MM.1S (cell line): ENCODE measurements around the gene FAM114A1.

Experiments
- DNase-seq: peaks from one replicate; pipeline ENCODE4 v3.0.0-alpha.2; 2015
- H2AFZ ChIP-seq: fragments of 300-600 bp; sonication (generic); 2 replicates; pipeline ENCODE4 v1.6.0; 2016; ENCODE audit warnings: antibody characterized with exemption, low read length
- H3F3A ChIP-seq: fragments of 300-600 bp; sonication (generic); 2 replicates; pipeline ENCODE4 v1.6.1; 2016; ENCODE audit warnings: mild to moderate bottlenecking, antibody characterized with exemption, low read length, moderate library complexity, mixed read lengths; ENCODE audit not compliant: insufficient read depth
- H3K27ac ChIP-seq: fragments of 300-600 bp; sonication (generic); 2 replicates; pipeline ENCODE4 v1.5.1; 2016; ENCODE audit warnings: mild to moderate bottlenecking, low read length
- H3K27me3 ChIP-seq: fragments of 300-600 bp; sonication (generic); replicated peaks from 2 replicates; pipeline ENCODE4 v1.6.0; 2016; ENCODE audit warnings: low read length; ENCODE audit not compliant: insufficient read depth
- H3K36me3 ChIP-seq: fragments of 300-600 bp; sonication (generic); replicated peaks from 2 replicates; pipeline ENCODE4 v1.6.1; 2016; ENCODE audit warnings: mild to moderate bottlenecking, low read length, mixed read lengths; ENCODE audit not compliant: insufficient read depth
- H3K4me1 ChIP-seq: fragments of 300-600 bp; sonication (generic); 2 replicates; pipeline ENCODE4 v1.6.1; 2016; ENCODE audit warnings: low read length, mixed read lengths
- H3K4me2 ChIP-seq: fragments of 300-600 bp; sonication (generic); 2 replicates; pipeline ENCODE4 v1.6.0; 2016; ENCODE audit warnings: low read depth, low read length
- H3K4me3 ChIP-seq: fragments of 300-600 bp; sonication (generic); 2 replicates; pipeline ENCODE4 v1.5.1; 2016; ENCODE audit warnings: low read length, mixed read lengths
- H3K79me2 ChIP-seq: fragments of 300-600 bp; sonication (generic); 2 replicates; pipeline ENCODE4 v1.6.1; 2016; ENCODE audit warnings: mixed run types, low read length, mixed read lengths
- H3K9ac ChIP-seq: fragments of 300-600 bp; sonication (generic); 2 replicates; pipeline ENCODE4 v1.6.1; 2016; ENCODE audit warnings: low read length, mixed read lengths
- H3K9me2 ChIP-seq: fragments of 300-600 bp; sonication (generic); replicated peaks from 2 replicates; pipeline ENCODE4 v1.6.1; 2016; ENCODE audit warnings: mild to moderate bottlenecking, low read length, mixed read lengths; ENCODE audit not compliant: insufficient read depth
- H3K9me3 ChIP-seq: fragments of 300-600 bp; sonication (generic); replicated peaks from 2 replicates; pipeline ENCODE4 v1.6.1; 2016; ENCODE audit warnings: mild to moderate bottlenecking, low read length, mixed read lengths; ENCODE audit not compliant: insufficient read depth
- H4K20me1 ChIP-seq: fragments of 300-600 bp; sonication (generic); 2 replicates; pipeline ENCODE4 v1.6.1; 2016; ENCODE audit warnings: mild to moderate bottlenecking, low read length, moderate library complexity, mixed read lengths; ENCODE audit not compliant: insufficient read depth
- CTCF ChIP-seq: fragments of 300-600 bp; sonication (generic); IDR thresholded peaks from 2 replicates; pipeline ENCODE4 v1.5.1; 2016; ENCODE audit warnings: antibody characterized with exemption, low read length, mixed read lengths
- EZH2 ChIP-seq: fragments of 300-600 bp; sonication (generic); optimal IDR thresholded peaks from 2 replicates; pipeline ENCODE3; 2017; ENCODE audit warnings: low read depth, mild to moderate bottlenecking, antibody characterized with exemption, low read length, mixed read lengths
- EZH2phosphoT487 ChIP-seq: fragments of 300-600 bp; sonication (generic); IDR thresholded peaks from 2 replicates; pipeline ENCODE4 v1.6.1; 2018; ENCODE audit warnings: antibody characterized with exemption, low read length

FAM114A1 gene

GRCh38 chr4:38924353-38924752 lies 56.7 kb downstream of the FAM114A1 start:
- Histone ChIP-seq H3K9me3 (no peaks in the 10 kb centered on the region), H3K9me2 (no peaks in the 10 kb centered on the region), H3F3A (no peaks in the 10 kb centered on the region), H3K4me1 (no peaks in the 10 kb centered on the region), H3K4me3 (no peak overlapping the region), H3K27ac (no peak overlapping the region), H3K9ac (no peak overlapping the region), H3K79me2 (no peaks in the 10 kb centered on the region), H3K27me3 (no peaks in the 10 kb centered on the region), H2AFZ (no peak overlapping the region), H4K20me1 (no peaks in the 10 kb centered on the region), H3K36me3 (no peaks in the 10 kb centered on the region), H3K4me2 (no peak overlapping the region)
- TF ChIP-seq EZH2phosphoT487 (no peak), CTCF (no peak), EZH2 (no peak)
- DNase-seq: no peak

GRCh38 chr4:38925492-38926413 lies 58.1 kb downstream of the FAM114A1 start:
- H3K4me2 ChIP-seq: no peak overlapping the region
- H3K9ac ChIP-seq: no peak overlapping the region
- TF ChIP-seq EZH2phosphoT487: no peak
- no peak for TF ChIP-seq EZH2
- TF ChIP-seq CTCF: no peak
- H3K79me2 ChIP-seq: no peaks in the 10 kb centered on the region
- no peaks in the 10 kb centered on the region for H3K27me3 ChIP-seq
- no peaks in the 10 kb centered on the region for H3K4me1 ChIP-seq
- no peaks in the 10 kb centered on the region for H3F3A ChIP-seq
- H3K4me3 ChIP-seq: no peak overlapping the region
- no peaks in the 10 kb centered on the region for H3K9me2 ChIP-seq
- no peak overlapping the region for H3K27ac ChIP-seq
- H4K20me1 ChIP-seq: no peaks in the 10 kb centered on the region
- H3K36me3 ChIP-seq: no peaks in the 10 kb centered on the region
- no peak for DNase-seq
- H2AFZ ChIP-seq: no peak overlapping the region
- no peaks in the 10 kb centered on the region for H3K9me3 ChIP-seq

- Histone ChIP-seq H3K36me3 (no peaks in the 10 kb centered on the region), H3K9ac (no peak overlapping the region)
Measured at GRCh38 chr4:38926896-38927295, 59.3 kb downstream of the FAM114A1 start.

More at GRCh38 chr4:38926896-38927295, 59.3 kb downstream of the FAM114A1 start:
- Histone ChIP-seq H3K27ac (no peak overlapping the region), H3F3A (no peaks in the 10 kb centered on the region), H3K79me2 (no peaks in the 10 kb centered on the region), H3K4me1 (no peaks in the 10 kb centered on the region), H3K27me3 (no peaks in the 10 kb centered on the region), H3K4me3 (no peak overlapping the region), H3K4me2 (no peak overlapping the region), H2AFZ (no peak overlapping the region), H3K9me2 (no peaks in the 10 kb centered on the region), H3K9me3 (no peaks in the 10 kb centered on the region), H4K20me1 (no peaks in the 10 kb centered on the region)
- no peak for DNase-seq
- no peak for TF ChIP-seq CTCF
